Smooth muscle cell (in vitro differentiated cells): ENCODE measurements around the gene BZW1. TPM values are rescaled to one million over a fixed set of nuclear protein-coding genes. Genes with fewer than 3 reads are reported as not detected.

Source experiments
- DNase-seq: peaks from one replicate; lab custom pipeline; 2025; ENCODE audit not compliant: unreplicated experiment; lab: John Stamatoyannopoulos, UW
- H2AFZ ChIP-seq: fragments of 200-600 bp; sonication (generic); 2 replicates; pipeline ENCODE4 v1.6.0; 2016; ENCODE audit warnings: antibody characterized with exemption, low read depth, mild to moderate bottlenecking
- H3F3A ChIP-seq: fragments of 200-600 bp; sonication (generic); 2 replicates; pipeline ENCODE4 v1.6.0; 2017; ENCODE audit warnings: antibody characterized with exemption, low read depth
- H3K27ac ChIP-seq: fragments of 200-600 bp; sonication (generic); 2 replicates; pipeline ENCODE4 v1.5.1; 2016; ENCODE audit warnings: low read depth, mild to moderate bottlenecking
- H3K27me3 ChIP-seq: fragments of 200-600 bp; sonication (generic); 2 replicates; pipeline ENCODE4 v1.6.1; 2016; ENCODE audit warnings: low read depth, mild to moderate bottlenecking
- H3K36me3 ChIP-seq: fragments of 200-600 bp; sonication (generic); 2 replicates; pipeline ENCODE4 v1.5.1; 2016; ENCODE audit warnings: low read depth
- H3K4me1 ChIP-seq: fragments of 200-600 bp; sonication (generic); 2 replicates; pipeline ENCODE4 v1.5.1; 2016; ENCODE audit warnings: low read depth
- H3K4me2 ChIP-seq: fragments of 200-600 bp; sonication (generic); 2 replicates; pipeline ENCODE4 v1.6.0; 2016; ENCODE audit warnings: mild to moderate bottlenecking
- H3K4me3 ChIP-seq: fragments of 200-600 bp; sonication (generic); 2 replicates; pipeline ENCODE4 v1.5.1; 2016; ENCODE audit warnings: mild to moderate bottlenecking
- H3K79me2 ChIP-seq: fragments of 200-600 bp; sonication (generic); 2 replicates; pipeline ENCODE4 v1.6.0; 2016; ENCODE audit warnings: low read depth, mild to moderate bottlenecking
- H3K9ac ChIP-seq: fragments of 200-600 bp; sonication (generic); 2 replicates; pipeline ENCODE4 v1.6.0; 2016; ENCODE audit warnings: low read depth
- H3K9me3 ChIP-seq: fragments of 200-600 bp; sonication (generic); replicated peaks from 2 replicates; pipeline ENCODE4 v1.5.1; 2016; ENCODE audit warnings: low read depth
- H4K20me1 ChIP-seq: fragments of 200-600 bp; sonication (generic); 2 replicates; pipeline ENCODE4 v1.6.0; 2016; ENCODE audit warnings: low read depth
- WGBS: methylation state at CpG from one replicate; pipeline ENCODE4 v1.1.7; 2016; ENCODE audit warnings: low lambda C conversion rate; 5-methylcytosine and 5-hydroxymethylcytosine counted together
- polyA plus RNA-seq: library from polyadenylated mRNA; unstranded; fragments of >200 nt; fragmentation: Nextera tagmentation; extraction: Ambion mirVana; gene quantifications from 2 replicates; pipeline ENCODE4 v1.2.1, GENCODE V29; 2016
- small RNA-seq: library from RNA; depleted of rRNA; stranded (forward); fragments of <200 nt; gene quantifications from one replicate; pipeline ENCODE3, GENCODE V24; 2014
- total RNA-seq: library from RNA; depleted of rRNA; stranded (reverse); fragments of >200 nt; gene quantifications from 2 replicates; pipeline ENCODE4 v1.2.3, GENCODE V29; 2014
- TF ChIP-seq, protein P1 (sequence below): fragments of 200-600 bp; sonication (generic); IDR thresholded peaks from 2 replicates; pipeline ENCODE4 v1.5.1; 2017; ENCODE audit warnings: borderline replicate concordance, mild to moderate bottlenecking, antibody characterized with exemption; ENCODE audit not compliant: insufficient read depth, poor library complexity, severe bottlenecking

Gene BZW1
- total and polyA plus RNA-seq, 2 experiments from 2014 or later, result 212 to 364 TPM

GRCh38 chr2:200873560-200873959 is 61.9 kb downstream of the BZW1 start:
- Histone ChIP-seq H4K20me1 (no peaks in the 10 kb centered on the region), H3K27ac (no peak overlapping the region), H3K36me3 (peaks cover 9% of the 10 kb centered on the region), H3K79me2 (no peaks in the 10 kb centered on the region), H3K9ac (no peak overlapping the region), H3K9me3 (no peaks in the 10 kb centered on the region), H2AFZ (no peak overlapping the region), H3F3A (no peaks in the 10 kb centered on the region), H3K4me3 (no peak overlapping the region), H3K27me3 (no peaks in the 10 kb centered on the region), H3K4me1 (no peaks in the 10 kb centered on the region), H3K4me2 (no peak overlapping the region)
- WGBS, result 89% methylated on average over 6 of the region's 6 CpGs
- TF ChIP-seq, protein P1, sequence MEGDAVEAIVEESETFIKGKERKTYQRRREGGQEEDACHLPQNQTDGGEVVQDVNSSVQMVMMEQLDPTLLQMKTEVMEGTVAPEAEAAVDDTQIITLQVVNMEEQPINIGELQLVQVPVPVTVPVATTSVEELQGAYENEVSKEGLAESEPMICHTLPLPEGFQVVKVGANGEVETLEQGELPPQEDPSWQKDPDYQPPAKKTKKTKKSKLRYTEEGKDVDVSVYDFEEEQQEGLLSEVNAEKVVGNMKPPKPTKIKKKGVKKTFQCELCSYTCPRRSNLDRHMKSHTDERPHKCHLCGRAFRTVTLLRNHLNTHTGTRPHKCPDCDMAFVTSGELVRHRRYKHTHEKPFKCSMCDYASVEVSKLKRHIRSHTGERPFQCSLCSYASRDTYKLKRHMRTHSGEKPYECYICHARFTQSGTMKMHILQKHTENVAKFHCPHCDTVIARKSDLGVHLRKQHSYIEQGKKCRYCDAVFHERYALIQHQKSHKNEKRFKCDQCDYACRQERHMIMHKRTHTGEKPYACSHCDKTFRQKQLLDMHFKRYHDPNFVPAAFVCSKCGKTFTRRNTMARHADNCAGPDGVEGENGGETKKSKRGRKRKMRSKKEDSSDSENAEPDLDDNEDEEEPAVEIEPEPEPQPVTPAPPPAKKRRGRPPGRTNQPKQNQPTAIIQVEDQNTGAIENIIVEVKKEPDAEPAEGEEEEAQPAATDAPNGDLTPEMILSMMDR, result no peak
- DNase-seq, result no peak

Small RNA genes within 50 kb of the gene (small RNA-seq; reads per million reads assigned to genes)
- gene RF00019 (not detected), gene RNA5SP115 (not detected), gene RNU1-133P (not detected), gene RNU6-31P (0.32 reads per million, percentile 7 among the genes with 10 or more reads in this experiment)

Other genes with a start within 250 kb of the BZW1 start
- gene AOX1, start 225.9 kb upstream of the BZW1 start, total RNA-seq, result 0.18 and 0.54 TPM in 2 replicates
- gene AOX1, start 225.9 kb upstream of the BZW1 start, polyA plus RNA-seq, result not detected in 2 replicates
- 87.8 and 106 TPM in 2 replicates for gene CLK1, start 52.7 kb downstream of the BZW1 start, total RNA-seq
- 25.7 and 32.4 TPM in 2 replicates for gene CLK1, start 52.7 kb downstream of the BZW1 start, polyA plus RNA-seq
- 62.8 and 70.1 TPM in 2 replicates for gene PPIL3, start 77.2 kb downstream of the BZW1 start, total RNA-seq
- gene PPIL3, start 77.2 kb downstream of the BZW1 start, polyA plus RNA-seq, result 42.5 and 44.2 TPM in 2 replicates
- 28.8 and 39.7 TPM in 2 replicates for gene NIF3L1, start 77.5 kb downstream of the BZW1 start, total RNA-seq
- 22.3 and 24.0 TPM in 2 replicates for gene NIF3L1, start 77.5 kb downstream of the BZW1 start, polyA plus RNA-seq
- 11.5 and 16.0 TPM in 2 replicates for gene ORC2, start 151.8 kb downstream of the BZW1 start, total RNA-seq
- 7.1 and 8.3 TPM in 2 replicates for gene ORC2, start 151.8 kb downstream of the BZW1 start, polyA plus RNA-seq